Neuronal stem cell (in vitro differentiated cells): ENCODE data around the gene RANBP17.

Experiments
- DNase-seq: peaks from one replicate; pipeline ENCODE4 v3.0.0-alpha.2; 2013; ENCODE audit warnings: low spot score
- H2AFZ ChIP-seq: one replicate; pipeline ENCODE4 v1.6.1; 2013; ENCODE audit warnings: mild to moderate bottlenecking, low read length, inconsistent platforms
- H2AK5ac ChIP-seq: 2 replicates; pipeline ENCODE4 v1.6.1; 2013; ENCODE audit warnings: low read depth, mild to moderate bottlenecking, inconsistent platforms, low read length, moderate library complexity, mixed read lengths
- H2BK120ac ChIP-seq: 2 replicates; pipeline ENCODE4 v1.6.1; 2013; ENCODE audit warnings: low read depth, mild to moderate bottlenecking, inconsistent platforms, low read length, moderate library complexity, mixed read lengths
- H2BK12ac ChIP-seq: one replicate; pipeline ENCODE4 v1.6.1; 2013; ENCODE audit warnings: low read length, inconsistent platforms
- H2BK15ac ChIP-seq: 2 replicates; pipeline ENCODE4 v1.6.1; 2013; ENCODE audit warnings: mild to moderate bottlenecking, low read length, inconsistent platforms, mixed read lengths
- H2BK5ac ChIP-seq: one replicate; pipeline ENCODE4 v1.6.1; 2013; ENCODE audit warnings: inconsistent platforms, mild to moderate bottlenecking, low read length, moderate library complexity
- H3K14ac ChIP-seq: one replicate; pipeline ENCODE4 v1.6.1; 2013; ENCODE audit warnings: low read length, inconsistent platforms
- H3K18ac ChIP-seq: 2 replicates; pipeline ENCODE4 v1.6.1; 2013; ENCODE audit warnings: low read length, inconsistent platforms
- H3K23ac ChIP-seq: 2 replicates; pipeline ENCODE4 v1.6.1; 2013; ENCODE audit warnings: low read depth, mild to moderate bottlenecking, mixed read lengths, low read length, inconsistent platforms; ENCODE audit not compliant: poor library complexity
- H3K27ac ChIP-seq: replicated peaks from 3 replicates; pipeline ENCODE4 v1.5.1; 2013; ENCODE audit warnings: low read length, inconsistent platforms
- H3K27me3 ChIP-seq, 3 experiments: 2 replicates each; pipeline ENCODE4 v1.6.1; 2013; ENCODE audit warnings: low read length in 3 of 3, mild to moderate bottlenecking in 2 of 3, inconsistent platforms in 1 of 3, low read depth in 1 of 3, mixed read lengths in 1 of 3, moderate library complexity in 1 of 3; ENCODE audit not compliant: control insufficient read depth in 3 of 3, insufficient read depth in 3 of 3
- H3K36me3 ChIP-seq, 2 donors: replicated peaks in 1 of 2; 2 replicates each; pipeline ENCODE4 v1.6.1; 2013; ENCODE audit warnings: low read length in 2 of 2; ENCODE audit not compliant: control insufficient read depth in 2 of 2, insufficient read depth in 2 of 2
- H3K4ac ChIP-seq: 2 replicates; pipeline ENCODE4 v1.6.1; 2013; ENCODE audit warnings: inconsistent platforms, mild to moderate bottlenecking, low read length, moderate library complexity
- H3K4me1 ChIP-seq, 2 donors: 1 replicate in 1 of 2; 2 replicates in 1 of 2; pipeline ENCODE4 v1.6.1; 2013; ENCODE audit warnings: low read length in 2 of 2, low read depth in 1 of 2; ENCODE audit not compliant: control insufficient read depth in 2 of 2, insufficient read depth in 1 of 2
- H3K4me2 ChIP-seq: one replicate; pipeline ENCODE4 v1.6.1; 2013; ENCODE audit warnings: mild to moderate bottlenecking, low read length, inconsistent platforms; ENCODE audit not compliant: insufficient read depth, poor library complexity, severe bottlenecking
- H3K4me3 ChIP-seq, 2 donors: 2 replicates each; pipeline ENCODE4 v1.5.1; 2013; ENCODE audit warnings: low read length in 2 of 2, mild to moderate bottlenecking in 2 of 2, inconsistent platforms in 1 of 2, moderate library complexity in 1 of 2
- H3K79me1 ChIP-seq: one replicate; pipeline ENCODE4 v1.6.1; 2013; ENCODE audit warnings: low read depth, mild to moderate bottlenecking, inconsistent platforms, low read length, moderate library complexity
- H3K9ac ChIP-seq: one replicate; pipeline ENCODE4 v1.6.1; 2013; ENCODE audit warnings: mild to moderate bottlenecking, low read depth, low read length, inconsistent platforms; ENCODE audit not compliant: poor library complexity
- H3K9me3 ChIP-seq, 2 donors: replicated peaks in 1 of 2; 2 replicates each; pipeline versions ENCODE3 to v1.6.1; 2013; ENCODE audit warnings: low read length in 2 of 2, mild to moderate bottlenecking in 2 of 2, inconsistent platforms in 1 of 2, low read depth in 1 of 2, mixed read lengths in 1 of 2, moderate library complexity in 1 of 2; ENCODE audit not compliant: control insufficient read depth in 2 of 2, insufficient read depth in 1 of 2
- H4K8ac ChIP-seq: one replicate; pipeline ENCODE4 v1.6.1; 2013; ENCODE audit warnings: low read depth, mild to moderate bottlenecking, inconsistent platforms, low read length, moderate library complexity
- H4K91ac ChIP-seq: one replicate; pipeline ENCODE4 v1.6.1; 2013; ENCODE audit warnings: low read length, low read depth, mild to moderate bottlenecking, inconsistent platforms; ENCODE audit not compliant: poor library complexity
- WGBS, 2 donors: extraction: QIAGEN DNeasy Blood & Tissue Kit; methylation state at CpG; one replicate each; pipeline ENCODE4 v1.1.7; 2013; ENCODE audit warnings: missing lambda C conversion rate in 2 of 2, mixed read lengths in 1 of 2; ENCODE audit not compliant: insufficient read length in 2 of 2, insufficient replicate concordance in 1 of 2; ENCODE audit errors: extremely low coverage in 2 of 2; 5-methylcytosine and 5-hydroxymethylcytosine counted together

The RANBP17 gene

GRCh38 chr5:171010816-171011215, 149.0 kb downstream of the RANBP17 start:
- Histone ChIP-seq H2BK5ac (no peak overlapping the region), H3K27ac (no peak overlapping the region), H3K4me3 (no peak overlapping the region), H3K36me3 (no peaks in the 10 kb centered on the region), H2BK12ac (no peak overlapping the region), H4K91ac (no peak overlapping the region), H2AK5ac (no peak overlapping the region), H3K18ac (no peak overlapping the region), H3K9ac (no peak overlapping the region), H4K8ac (no peak overlapping the region), H3K4me1 (no peaks in the 10 kb centered on the region), H3K4me2 (no peak overlapping the region), H3K27me3 (no peaks in the 10 kb centered on the region), H3K79me1 (no peaks in the 10 kb centered on the region), H3K23ac (no peak overlapping the region), H2BK15ac (no peak overlapping the region), H2AFZ (no peak overlapping the region), H2BK120ac (no peak overlapping the region), H3K4ac (no peak overlapping the region), H3K14ac (no peak overlapping the region), H3K9me3 (no peaks in the 10 kb centered on the region)
- no peak for DNase-seq
- WGBS, 2 donors = no CpG with 5 or more reads among the region's 2 CpGs

DNA sequence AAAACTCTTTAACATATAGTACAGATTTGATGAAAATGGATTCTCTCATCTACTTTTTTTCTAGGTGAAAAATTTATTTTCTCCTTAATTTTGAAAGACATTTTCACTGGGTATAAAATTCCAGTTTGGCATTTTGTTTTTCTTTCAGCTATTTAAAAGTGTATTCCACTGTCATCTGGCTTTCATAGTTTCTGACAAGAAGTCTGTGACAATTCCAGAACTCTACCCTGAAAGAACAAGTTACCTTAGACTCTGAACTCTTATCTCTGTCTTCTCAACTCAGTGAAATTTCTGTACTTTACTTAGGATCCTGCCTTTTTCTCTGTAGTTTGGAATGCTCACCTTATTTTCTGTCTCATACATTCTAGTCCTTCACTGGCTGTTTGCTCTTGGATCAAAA, 161.7 kb downstream of the RANBP17 start:
- no peak overlapping the region for H3K18ac ChIP-seq
- DNase-seq = no peak
- no peak overlapping the region for H4K8ac ChIP-seq
- H3K27ac ChIP-seq = no peak overlapping the region
- H3K9ac ChIP-seq = no peak overlapping the region
- no peak overlapping the region for H2AFZ ChIP-seq
- no peak overlapping the region for H3K23ac ChIP-seq
- no peak overlapping the region for H2AK5ac ChIP-seq
- no peak overlapping the region for H3K14ac ChIP-seq
- H2BK5ac ChIP-seq = no peak overlapping the region
- no peak overlapping the region for H2BK15ac ChIP-seq
- H3K9me3 ChIP-seq = peaks cover 7 to 40% of the 10 kb centered on the region in 2 donors
- H3K4me2 ChIP-seq = no peak overlapping the region
- no peaks in the 10 kb centered on the region for H3K27me3 ChIP-seq
- no peak overlapping the region for H3K4me3 ChIP-seq
- H3K36me3 ChIP-seq = peaks cover 0 to 3% of the 10 kb centered on the region in 2 donors
- H4K91ac ChIP-seq = no peak overlapping the region
- no peak overlapping the region for H3K4ac ChIP-seq
- no peak overlapping the region for H2BK120ac ChIP-seq
- no peaks in the 10 kb centered on the region for H3K4me1 ChIP-seq
- no peak overlapping the region for H2BK12ac ChIP-seq
- H3K79me1 ChIP-seq = no peaks in the 10 kb centered on the region

DNA sequence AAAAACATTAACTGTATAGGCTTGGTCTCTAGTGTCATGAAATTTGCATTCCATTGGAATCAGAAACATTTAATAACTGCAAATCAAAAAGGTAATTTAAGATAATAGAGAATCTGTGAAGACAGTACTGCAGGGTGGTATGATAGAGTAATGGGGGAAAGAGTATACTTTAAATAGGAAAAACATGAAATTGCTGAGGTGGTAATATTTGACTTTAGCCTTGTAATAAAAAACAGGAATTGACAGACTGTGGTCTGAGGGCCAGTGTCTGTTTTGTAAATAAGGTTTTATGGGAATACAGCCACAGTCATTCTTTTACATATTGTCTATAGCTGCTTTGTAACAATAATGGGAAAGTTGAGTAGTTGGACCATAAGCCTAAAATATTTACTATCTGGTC, 162.3 kb downstream of the RANBP17 start:
- no peak overlapping the region for H3K18ac ChIP-seq
- no peak overlapping the region for H3K4me2 ChIP-seq
- no peak overlapping the region for H2BK120ac ChIP-seq
- H3K27ac ChIP-seq = no peak overlapping the region
- H3K4me3 ChIP-seq = no peak overlapping the region
- DNase-seq = no peak
- no peak overlapping the region for H2BK15ac ChIP-seq
- no peak overlapping the region for H2AFZ ChIP-seq
- no peaks in the 10 kb centered on the region for H3K4me1 ChIP-seq
- H4K8ac ChIP-seq = no peak overlapping the region
- peaks cover 4 to 5% of the 10 kb centered on the region in 2 donors for H3K36me3 ChIP-seq
- no peaks in the 10 kb centered on the region for H3K27me3 ChIP-seq
- H2BK12ac ChIP-seq = no peak overlapping the region
- H3K23ac ChIP-seq = no peak overlapping the region
- peaks cover 7 to 40% of the 10 kb centered on the region in 2 donors for H3K9me3 ChIP-seq
- no peak overlapping the region for H2BK5ac ChIP-seq
- H4K91ac ChIP-seq = no peak overlapping the region
- H2AK5ac ChIP-seq = no peak overlapping the region
- no peak overlapping the region for H3K9ac ChIP-seq
- H3K79me1 ChIP-seq = no peaks in the 10 kb centered on the region
- H3K4ac ChIP-seq = no peak overlapping the region
- no peak overlapping the region for H3K14ac ChIP-seq

DNA sequence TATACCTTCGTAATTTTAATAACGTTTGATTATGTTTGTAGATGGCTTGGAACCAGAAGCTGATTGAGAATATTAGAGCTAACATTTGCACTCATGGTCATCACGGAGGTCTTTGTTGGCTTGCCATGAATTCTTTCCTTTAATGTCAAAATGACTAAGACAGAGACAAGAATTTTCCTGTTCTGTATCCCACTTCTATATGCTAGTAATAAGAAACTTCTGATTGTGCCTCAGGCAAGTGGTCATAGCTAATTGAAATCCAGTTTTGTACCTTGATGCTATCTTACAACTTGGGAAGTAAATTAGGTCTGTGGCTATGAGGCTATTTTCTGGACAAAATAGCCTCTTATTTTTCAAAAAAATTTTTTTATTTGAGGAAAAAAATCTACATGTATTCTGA, 167.6 kb downstream of the RANBP17 start:
- no peak overlapping the region for H4K8ac ChIP-seq
- H3K14ac ChIP-seq = no peak overlapping the region
- H3K4me1 ChIP-seq = no peaks in the 10 kb centered on the region
- no peak overlapping the region for H3K4me2 ChIP-seq
- H3K9ac ChIP-seq = no peak overlapping the region
- no peak overlapping the region for H3K18ac ChIP-seq
- H3K4ac ChIP-seq = no peak overlapping the region
- H2BK12ac ChIP-seq = no peak overlapping the region
- no peaks in the 10 kb centered on the region for H3K79me1 ChIP-seq
- H2BK120ac ChIP-seq = no peak overlapping the region
- H3K9me3 ChIP-seq = peaks cover 0 to 5% of the 10 kb centered on the region in 2 donors
- no peak overlapping the region for H3K23ac ChIP-seq
- DNase-seq = no peak
- H4K91ac ChIP-seq = no peak overlapping the region
- WGBS, 2 donors = no CpG with 5 or more reads among the region's 3 CpGs
- no peak overlapping the region for H2BK5ac ChIP-seq
- H3K27me3 ChIP-seq = no peaks in the 10 kb centered on the region
- no peak overlapping the region for H2AK5ac ChIP-seq
- H3K4me3 ChIP-seq = no peak overlapping the region
- no peak overlapping the region for H3K27ac ChIP-seq
- no peak overlapping the region for H2AFZ ChIP-seq
- no peak overlapping the region for H2BK15ac ChIP-seq
- H3K36me3 ChIP-seq = peaks cover 1 to 6% of the 10 kb centered on the region in 2 donors
